ENCODE data around the gene PLA2G3.

- TF ChIP-seq POLR2A (IDR thresholded peaks at IDR 0.05; ENCODE audit: low read depth, low read length) (no peak), POLR2AphosphoS5 (IDR thresholded peaks at IDR 0.05; ENCODE audit: low read depth, low read length) (no peak), POU2F2 (IDR thresholded peaks at IDR 0.05; ENCODE audit: low read depth, low read length) (no peak), SPI1 (IDR thresholded peaks at IDR 0.05; ENCODE audit: low read depth, low read length) (no peak), TAF1 (IDR thresholded peaks at IDR 0.05; ENCODE audit: low read depth, low read length) (no peak)
These were observed 47.3 kb upstream of the PLA2G3 start for GRCh38 chr22:31187627-31188026.
